ENCODE data around the gene FOSB. TPM values are rescaled to one million over a fixed set of nuclear protein-coding genes. Genes with fewer than 3 reads are reported as not detected.
"Not testable (repeated sequence)": the region's sequence is repeated elsewhere in the genome, so short reads cannot be mapped to it uniquely, and the experiment has no call there.

Gene FOSB
- total and polyA plus RNA-seq, 9 of the 15 experiments (the other 6 are each of a cell fraction or from before 2014, with no cell fraction given): 0.11 to 2.7 (median 0.73) TPM

DNA sequence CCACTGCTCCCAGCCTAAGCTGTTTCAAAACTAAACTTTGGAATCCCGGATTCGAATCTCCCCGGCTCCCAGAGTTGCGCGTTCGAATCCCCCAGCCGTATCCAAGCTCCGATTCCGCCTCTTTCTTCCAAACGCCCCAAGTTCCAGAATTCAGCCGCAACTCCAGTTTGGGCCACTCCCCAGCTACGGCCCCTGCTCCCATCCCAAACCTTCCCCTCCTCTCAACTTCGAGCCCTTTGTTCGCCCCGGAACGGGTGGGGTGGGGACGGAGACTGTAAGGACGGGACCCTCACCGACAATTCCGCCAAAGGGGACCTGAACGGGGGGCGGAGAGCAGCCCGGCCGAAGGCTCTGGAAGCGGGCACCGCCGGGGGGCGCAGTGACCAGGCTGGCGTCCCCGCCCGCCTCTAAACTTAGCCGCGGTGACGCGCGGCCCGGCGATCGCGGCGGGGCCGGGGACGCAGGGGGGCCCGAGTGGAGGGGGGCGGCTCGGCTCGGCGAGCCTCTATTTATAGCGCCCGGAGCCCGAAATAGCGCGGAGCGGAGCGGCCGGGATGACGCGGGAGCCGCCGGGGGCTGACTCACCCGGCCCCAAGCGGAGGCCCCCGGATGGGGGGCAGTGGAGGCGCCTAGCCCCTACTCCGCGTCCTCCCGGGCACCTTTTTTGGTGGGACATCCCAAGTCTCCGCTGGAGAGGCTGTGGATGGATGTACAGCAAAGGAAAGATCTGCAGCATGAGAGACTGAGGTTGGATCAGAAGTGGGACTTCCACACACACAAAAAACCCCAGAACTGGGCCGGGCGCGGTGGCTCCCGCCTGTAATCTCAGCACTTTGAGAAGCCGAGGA, 39.2 kb upstream of the FOSB start (continued):
- TF ChIP-seq ZFP36 (IDR thresholded peaks at IDR 0.05; ENCODE audit: low read depth, low read length, partially characterized antibody): no peak
- TF ChIP-seq, protein P1, sequence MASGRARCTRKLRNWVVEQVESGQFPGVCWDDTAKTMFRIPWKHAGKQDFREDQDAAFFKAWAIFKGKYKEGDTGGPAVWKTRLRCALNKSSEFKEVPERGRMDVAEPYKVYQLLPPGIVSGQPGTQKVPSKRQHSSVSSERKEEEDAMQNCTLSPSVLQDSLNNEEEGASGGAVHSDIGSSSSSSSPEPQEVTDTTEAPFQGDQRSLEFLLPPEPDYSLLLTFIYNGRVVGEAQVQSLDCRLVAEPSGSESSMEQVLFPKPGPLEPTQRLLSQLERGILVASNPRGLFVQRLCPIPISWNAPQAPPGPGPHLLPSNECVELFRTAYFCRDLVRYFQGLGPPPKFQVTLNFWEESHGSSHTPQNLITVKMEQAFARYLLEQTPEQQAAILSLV (tag; IDR thresholded peaks at IDR 0.05): no peak

DNA sequence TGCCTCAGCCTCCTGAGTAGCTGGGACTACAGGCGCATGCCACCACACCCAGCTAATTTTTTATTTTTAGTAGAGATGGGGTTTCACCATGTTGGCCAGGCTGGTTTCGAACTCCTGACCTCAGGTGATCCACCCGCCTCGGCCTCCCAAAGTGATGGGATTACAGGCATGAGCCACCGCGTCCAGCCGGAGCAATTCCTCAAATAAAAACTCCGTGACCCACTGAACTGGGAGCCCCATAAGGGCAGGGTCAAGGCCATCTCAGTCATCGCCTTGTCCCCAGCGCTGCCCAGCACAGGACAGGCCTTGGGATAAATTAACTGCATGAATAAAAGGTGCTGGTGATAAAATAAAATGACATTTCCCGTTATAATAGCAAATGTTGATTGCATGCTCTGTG, 37.9 kb upstream of the FOSB start:
- DNase-seq (ENCODE audit: extremely low read depth in 1 of 4, low spot score in 3 of 4); H3K36me3 ChIP-seq (ENCODE audit: control insufficient read depth, insufficient read depth, low read length); H3K9me1 ChIP-seq (ENCODE audit: control insufficient read depth, insufficient read depth, low read length); FAIRE-seq; H2AFZ ChIP-seq (ENCODE audit: low read depth, low read length); ATAC-seq; H4K20me1 ChIP-seq (replicated peaks; ENCODE audit: control insufficient read depth, insufficient read depth, low read length); H3K9ac ChIP-seq (ENCODE audit: insufficient read depth in 1 of 2, low read depth in 2 of 2, low read length in 2 of 2); in situ Hi-C loops (cut with MboI); BruUV-seq (replicated peaks); H3K4me2 ChIP-seq (ENCODE audit: insufficient read depth, low read length); H3K27ac ChIP-seq (ENCODE audit: extremely low read depth, low read depth, low read length); H3K4me3 ChIP-seq; H3K79me2 ChIP-seq (ENCODE audit: control insufficient read depth, insufficient read depth, low read length); H3K27me3 ChIP-seq (ENCODE audit: control insufficient read depth in 2 of 2, insufficient read depth in 2 of 2, low read length in 2 of 2); H3K9me3 ChIP-seq (replicated peaks; ENCODE audit: control insufficient read depth, insufficient read depth, low read depth, low read length): not testable (repeated sequence)
- H3K4me1 ChIP-seq (replicated peaks in 1 of 2; ENCODE audit: control insufficient read depth in 2 of 2, insufficient read depth in 2 of 2, low read length in 2 of 2): peaks cover 12 to 26% of the 10 kb centered on the region in 2 experiments; a peak in 4 of 5 replicates
- WGBS (ENCODE audit: insufficient coverage, low coverage, missing lambda C conversion rate): 74% methylated on average over 10 of the region's 11 CpGs
- ChIA-PET CTCF (ENCODE audit: low intra/inter-chr PET ratio) (interaction anchor here (4.9 kb wide), 1 partner anchor 49 kb away, joined by 85 read pairs; no protein-coding TSS in a partner anchor), POLR2A (interaction anchor here (0.7 to 2.8 kb wide), 5 partner anchors 10 to 48 kb away, joined by 3 to 12 read pairs (median 6); no protein-coding TSS in a partner anchor)
- intact Hi-C loops (cut with micrococcal nuclease): loop anchor here (5.0 kb wide), 1 partner anchor 127 kb away; no protein-coding TSS in a partner anchor
